Activated CD4-positive, alpha-beta memory T cell treated with anti-CD3 and anti-CD28 coated beads for 36 hours (primary cell): ENCODE measurements around the gene RHEBL1. TPM values are rescaled to one million over a fixed set of nuclear protein-coding genes. Genes with fewer than 3 reads are reported as not detected.
A peak's percentile ranks its signal among the peaks of the same experiment; 100 is the strongest.

Source experiments
- CTCF ChIA-PET: fragments of 350-600 bp; sonication (Branson Sonifier 250); formaldehyde crosslinking; loops from one replicate; lab custom pipeline; 2021; ENCODE audit warnings: antibody characterized with exemption, inconsistent platforms; lab: Charles Lee
- POLR2A ChIA-PET: fragments of 350-600 bp; sonication (Branson Sonifier 250); formaldehyde crosslinking; loops from one replicate; lab custom pipeline; 2021; ENCODE audit warnings: antibody characterized with exemption; lab: Charles Lee
- DNase-seq: peaks from one replicate; pipeline ENCODE4 v3.0.0-alpha.2; 2020
- H3K27ac Mint-ChIP-seq: one replicate; pipeline ENCODE4 v1.8.0; 2021; ENCODE audit warnings: mixed read lengths
- H3K27me3 Mint-ChIP-seq: one replicate; pipeline ENCODE4 v1.8.0; 2021; ENCODE audit warnings: mixed read lengths
- H3K36me3 Mint-ChIP-seq: one replicate; pipeline ENCODE4 v1.8.0; 2021; ENCODE audit warnings: mixed read lengths
- H3K4me1 Mint-ChIP-seq: one replicate; pipeline ENCODE4 v1.8.0; 2021; ENCODE audit warnings: low read depth, mixed read lengths
- H3K4me3 Mint-ChIP-seq: one replicate; pipeline ENCODE4 v1.8.0; 2021; ENCODE audit warnings: mild to moderate bottlenecking, mixed read lengths
- H3K9me3 Mint-ChIP-seq: one replicate; pipeline ENCODE4 v1.8.0; 2021; ENCODE audit warnings: mixed read lengths
- intact Hi-C: fragments of 100-400 bp; cut with micrococcal nuclease; formaldehyde crosslinking; loops from one replicate; pipeline ENCODE4 v1.15.1; 2023
- total RNA-seq, 2 experiments: library from RNA; stranded (reverse); gene quantifications; one replicate each; pipeline ENCODE4 v1.2.3, GENCODE V29; 2021

The RHEBL1 gene
- total RNA-seq, 2 experiments from 2014 or later = 15.6 to 16.1 TPM

GRCh38 chr12:49089821-49090773 is 20.3 kb upstream of the RHEBL1 start:
- H3K4me3 Mint-ChIP-seq = peak overlapping the region; percentile 66
- H3K27me3 Mint-ChIP-seq = peaks cover 57% of the 10 kb centered on the region
- ChIA-PET CTCF (interaction anchor here (0.6 to 11.5 kb wide), 18 partner anchors 11 to 205 kb away, joined by 3 to 256 read pairs (median 12); partner anchors contain the start of genes LMBR1L, PRPH, RHEBL1 and TUBA1B), POLR2A (no interaction called here)
- peak; percentile 51 for DNase-seq
- intact Hi-C loops = loop anchor here (2.0 to 5.0 kb wide), 5 partner anchors 19 to 108 kb away; partner anchors contain the start of gene TUBA1B
- no peaks in the 10 kb centered on the region for H3K9me3 Mint-ChIP-seq
- no peak overlapping the region for H3K27ac Mint-ChIP-seq
- H3K36me3 Mint-ChIP-seq = no peaks in the 10 kb centered on the region
- H3K4me1 Mint-ChIP-seq = peaks cover 55% of the 10 kb centered on the region

DNA sequence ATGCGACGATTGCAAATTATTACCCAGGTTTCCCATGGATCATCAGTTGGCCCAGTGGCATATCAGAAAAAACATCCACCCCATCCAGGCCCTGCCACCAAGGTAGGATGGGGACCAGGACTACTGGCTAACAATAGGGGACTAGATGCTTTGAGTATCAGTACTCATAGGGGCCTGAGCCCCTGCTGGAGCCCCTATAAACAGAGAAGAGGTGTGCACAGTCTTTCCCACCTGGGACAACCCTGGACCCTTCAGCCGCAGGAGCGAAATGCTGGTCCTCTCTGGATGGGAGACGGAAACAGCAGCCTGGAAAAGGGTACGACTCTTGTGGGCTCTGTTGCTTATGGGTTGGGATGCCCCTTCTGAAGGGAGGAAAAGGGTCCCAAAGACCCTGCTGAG is 19.2 kb upstream of the RHEBL1 start:
- no peak for DNase-seq
- POLR2A ChIA-PET = interaction anchor here (0.8 to 2.0 kb wide), 3 partner anchors 19 to 42 kb away, joined by 3 to 11 read pairs (median 8); partner anchors contain the start of genes LMBR1L, RHEBL1 and TUBA1B
- CTCF ChIA-PET = interaction anchor here (0.6 to 6.5 kb wide), 52 partner anchors 10 to 445 kb away, joined by 3 to 184 read pairs (median 5); partner anchors contain the start of genes DNAJC22, LMBR1L, PRPH and RHEBL1
- intact Hi-C loops = loop anchor here (1.0 to 5.0 kb wide), 7 partner anchors 18 to 147 kb away; partner anchors contain the start of genes LMBR1L and TUBA1B
- H3K4me1 Mint-ChIP-seq = peaks cover 49% of the 10 kb centered on the region
- no peaks in the 10 kb centered on the region for H3K9me3 Mint-ChIP-seq
- peaks cover 52% of the 10 kb centered on the region for H3K27me3 Mint-ChIP-seq
- H3K27ac Mint-ChIP-seq = no peak overlapping the region
- no peaks in the 10 kb centered on the region for H3K36me3 Mint-ChIP-seq
- no peak overlapping the region for H3K4me3 Mint-ChIP-seq

- H3K27ac Mint-ChIP-seq = peak overlapping the region; percentile 23
- CTCF ChIA-PET = interaction anchor here (0.6 to 6.5 kb wide), 55 partner anchors 10 to 446 kb away, joined by 3 to 184 read pairs (median 5); partner anchors contain the start of genes DNAJC22, LMBR1L, PRPH and RHEBL1
- DNase-seq = peak; percentile 78
- POLR2A ChIA-PET = interaction anchor here (0.8 to 2.0 kb wide), 4 partner anchors 19 to 131 kb away, joined by 3 to 11 read pairs (median 6); partner anchors contain the start of genes ARF3, LMBR1L, RHEBL1 and TUBA1B
- H3K36me3 Mint-ChIP-seq = no peaks in the 10 kb centered on the region
- intact Hi-C loops = loop anchor here (1.0 to 5.0 kb wide), 7 partner anchors 18 to 148 kb away; partner anchors contain the start of genes LMBR1L and TUBA1B
- peak overlapping the region; percentile 16 for H3K4me3 Mint-ChIP-seq
- no peaks in the 10 kb centered on the region for H3K9me3 Mint-ChIP-seq
- peaks cover 43% of the 10 kb centered on the region for H3K4me1 Mint-ChIP-seq
- H3K27me3 Mint-ChIP-seq = peaks cover 46% of the 10 kb centered on the region
Observed at GRCh38 chr12:49088150-49088931, 18.6 kb upstream of the RHEBL1 start.

DNA sequence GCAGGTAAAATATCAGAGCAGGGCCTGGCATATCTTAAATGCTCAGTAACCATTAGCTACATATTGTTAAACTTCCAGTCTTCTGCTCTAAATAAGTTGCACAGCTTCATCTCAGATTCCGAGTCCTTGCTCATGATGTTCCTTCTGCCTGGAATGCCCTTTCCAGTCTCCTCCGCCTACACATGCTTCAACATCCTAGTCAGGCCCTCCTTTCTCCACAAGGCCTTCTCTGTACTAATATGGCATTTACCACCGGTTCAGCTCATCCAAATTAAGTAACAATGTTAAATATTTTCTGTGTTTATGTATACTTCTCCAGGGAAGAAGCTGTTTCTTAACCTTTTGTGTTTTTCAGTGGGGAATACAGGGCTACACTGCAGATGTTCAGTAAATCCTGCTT is 16.3 kb upstream of the RHEBL1 start:
- H3K4me3 Mint-ChIP-seq = no peak overlapping the region
- H3K36me3 Mint-ChIP-seq = no peaks in the 10 kb centered on the region
- no peak overlapping the region for H3K27ac Mint-ChIP-seq
- intact Hi-C loops = loop anchor here (5.0 kb wide), 1 partner anchor 36 kb away; no protein-coding TSS in a partner anchor
- POLR2A ChIA-PET = no interaction called here
- H3K27me3 Mint-ChIP-seq = peaks cover 26% of the 10 kb centered on the region
- H3K9me3 Mint-ChIP-seq = no peaks in the 10 kb centered on the region
- no peak for DNase-seq
- CTCF ChIA-PET = interaction anchor here (1.0 to 6.5 kb wide), 7 partner anchors 9 to 107 kb away, joined by 3 to 184 read pairs (median 6); partner anchors contain the start of genes DHH and RHEBL1
- H3K4me1 Mint-ChIP-seq = peaks cover 29% of the 10 kb centered on the region

DNA sequence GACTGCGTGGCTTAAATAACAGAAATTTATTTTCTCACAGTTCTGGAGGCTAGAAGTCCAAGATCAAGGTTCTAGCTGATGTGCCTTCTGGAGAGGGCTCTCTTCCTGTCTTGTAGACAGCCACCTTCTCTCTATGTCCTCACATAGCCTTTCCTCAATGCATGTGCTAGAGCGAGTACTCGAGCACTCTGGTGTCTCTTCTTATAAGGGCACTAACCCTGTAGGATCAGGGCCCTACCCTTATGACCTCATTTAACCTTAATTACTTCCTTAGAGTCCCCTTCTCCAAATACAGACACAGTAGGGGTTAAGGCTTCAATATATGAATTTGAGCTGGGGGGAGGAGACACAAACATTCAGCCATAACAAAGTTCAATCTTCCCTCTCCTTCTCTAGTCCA is 14.7 kb upstream of the RHEBL1 start:
- no peaks in the 10 kb centered on the region for H3K9me3 Mint-ChIP-seq
- H3K4me1 Mint-ChIP-seq = peaks cover 16% of the 10 kb centered on the region
- no peak for DNase-seq
- H3K27ac Mint-ChIP-seq = no peak overlapping the region
- H3K27me3 Mint-ChIP-seq = peaks cover 13% of the 10 kb centered on the region
- H3K4me3 Mint-ChIP-seq = no peak overlapping the region
- CTCF ChIA-PET = interaction anchor here (0.9 to 6.5 kb wide), 6 partner anchors 10 to 88 kb away, joined by 3 to 184 read pairs (median 5); partner anchors contain the start of genes DHH and RHEBL1
- POLR2A ChIA-PET = interaction anchor here (1.5 kb wide), 1 partner anchor 15 kb away, joined by 4 read pairs; the partner anchor contains the start of gene RHEBL1
- intact Hi-C loops = no loop called here
- no peaks in the 10 kb centered on the region for H3K36me3 Mint-ChIP-seq

DNA sequence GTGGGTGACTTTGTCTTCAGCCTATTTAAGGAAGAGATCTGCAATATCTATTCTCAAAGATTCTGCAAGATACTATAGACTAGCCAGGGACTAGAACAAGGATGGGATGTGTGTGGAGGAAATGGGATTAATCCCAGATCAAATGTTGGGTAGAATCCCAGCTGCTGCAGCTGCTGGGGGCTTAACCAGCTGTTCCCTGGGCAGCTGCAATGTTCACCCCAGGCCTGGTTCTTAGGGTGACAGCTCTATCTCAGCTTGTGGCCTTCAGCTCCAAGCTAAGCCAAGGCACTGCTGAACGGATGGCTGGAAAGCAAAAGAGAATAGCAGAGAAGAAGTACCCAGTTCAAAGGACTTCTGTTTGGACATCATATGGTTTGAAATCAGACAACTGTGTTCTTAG is 10.0 kb upstream of the RHEBL1 start:
- Mint-ChIP-seq H3K4me3 (no peak overlapping the region), H3K4me1 (no peaks in the 10 kb centered on the region), H3K27me3 (no peaks in the 10 kb centered on the region), H3K27ac (no peak overlapping the region), H3K36me3 (no peaks in the 10 kb centered on the region), H3K9me3 (no peaks in the 10 kb centered on the region)
- no peak for DNase-seq
- ChIA-PET CTCF (interaction anchor here (1.2 to 2.9 kb wide), 5 partner anchors 8 to 19 kb away, joined by 3 to 31 read pairs (median 6); partner anchors contain the start of gene RHEBL1), POLR2A (no interaction called here)
- intact Hi-C loops = no loop called here

- ChIA-PET CTCF (interaction anchor here (0.8 to 9.1 kb wide), 5 partner anchors 9 to 114 kb away, joined by 3 to 256 read pairs (median 3); partner anchors contain the start of genes ARF3 and DHH), POLR2A (interaction anchor here (1.3 to 1.9 kb wide), 3 partner anchors 56 to 146 kb away, joined by 3 to 30 read pairs (median 3); partner anchors contain the start of genes FKBP11 and TUBA1B)
- DNase-seq = no peak
- Mint-ChIP-seq H3K36me3 (peaks cover 9% of the 10 kb centered on the region), H3K4me1 (peaks cover 12% of the 10 kb centered on the region), H3K27ac (no peak overlapping the region), H3K9me3 (no peaks in the 10 kb centered on the region), H3K4me3 (no peak overlapping the region), H3K27me3 (no peaks in the 10 kb centered on the region)
- intact Hi-C loops = loop anchor here (1.0 to 2.0 kb wide), 5 partner anchors 11 to 59 kb away; partner anchors contain the start of genes KMT2D, LMBR1L and PRKAG1
Observed at GRCh38 chr12:49070971-49071370, 1.2 kb upstream of the RHEBL1 start.

DNA sequence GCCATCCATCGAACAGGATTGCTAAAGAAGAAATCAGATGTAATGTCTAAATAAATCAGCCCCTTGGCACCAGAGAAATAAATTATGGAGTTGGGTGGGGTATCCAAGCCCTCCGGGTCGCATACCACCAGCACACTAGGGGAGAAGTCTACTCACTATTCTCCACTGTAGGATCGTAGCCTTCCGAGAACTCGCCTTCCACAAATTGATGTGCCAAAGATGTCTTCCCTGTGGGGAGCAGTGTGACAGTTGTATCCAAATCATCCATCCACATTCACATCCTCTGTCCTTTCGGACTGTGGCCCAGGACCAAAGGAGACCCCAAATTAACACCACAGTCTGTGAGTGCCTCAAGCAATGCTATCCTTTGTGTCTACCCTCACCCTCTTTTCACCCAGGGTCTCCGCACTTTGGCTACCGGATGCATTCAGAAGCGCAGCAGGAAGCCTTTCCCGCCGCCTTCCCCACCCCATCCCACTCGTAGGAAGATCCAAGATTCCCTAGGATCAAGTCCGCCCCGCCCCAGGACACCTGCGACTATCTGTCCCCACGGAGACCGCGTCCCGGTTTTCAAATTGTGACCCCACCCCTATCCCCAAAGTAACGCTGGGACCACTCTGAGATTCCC is 786 bp downstream of the RHEBL1 start:
- ChIA-PET CTCF (interaction anchor here (0.8 to 9.1 kb wide), 10 partner anchors 10 to 179 kb away, joined by 3 to 256 read pairs (median 11); partner anchors contain the start of genes DHH, KMT2D and TUBA1B), POLR2A (interaction anchor here (0.5 to 2.0 kb wide), 10 partner anchors 9 to 196 kb away, joined by 3 to 30 read pairs (median 4); partner anchors contain the start of genes LMBR1L, TUBA1A and TUBA1B)
- Mint-ChIP-seq H3K36me3 (peaks cover 12% of the 10 kb centered on the region), H3K4me1 (peaks cover 13% of the 10 kb centered on the region), H3K27ac (peak overlapping the region; percentile 90), H3K27me3 (no peaks in the 10 kb centered on the region), H3K9me3 (no peaks in the 10 kb centered on the region), H3K4me3 (peak overlapping the region; percentile 98)
- DNase-seq = no peak
- intact Hi-C loops = no loop called here

- ChIA-PET CTCF (interaction anchor here (0.7 to 9.1 kb wide), 7 partner anchors 21 to 247 kb away, joined by 3 to 256 read pairs (median 5); partner anchors contain the start of gene DHH), POLR2A (no interaction called here)
- Mint-ChIP-seq H3K9me3 (no peaks in the 10 kb centered on the region), H3K27me3 (no peaks in the 10 kb centered on the region), H3K36me3 (peaks cover 15% of the 10 kb centered on the region), H3K27ac (no peak overlapping the region), H3K4me3 (no peak overlapping the region), H3K4me1 (peaks cover 23% of the 10 kb centered on the region)
- intact Hi-C loops = no loop called here
- DNase-seq = no peak
Observed at GRCh38 chr12:49066120-49066519, 3.7 kb downstream of the RHEBL1 start.

DNA sequence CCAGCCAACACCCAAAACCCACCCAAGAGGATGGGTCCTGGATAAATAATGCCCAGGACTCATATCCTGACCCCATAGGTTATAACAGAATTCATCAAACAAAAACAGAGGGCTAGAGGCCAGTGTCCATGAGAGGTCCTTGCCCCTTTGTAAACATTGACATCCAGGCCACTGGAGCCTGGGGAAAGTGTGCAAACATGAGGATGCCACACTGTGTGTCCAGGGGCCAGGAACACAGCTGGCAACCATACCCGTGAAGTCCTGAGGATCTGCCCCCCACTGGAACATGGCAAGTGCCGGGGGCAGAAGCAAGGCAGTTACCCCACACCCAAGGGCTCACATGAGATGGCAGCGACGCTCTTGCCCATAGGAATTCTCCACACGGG is 5.0 kb downstream of the RHEBL1 start:
- H3K27me3 Mint-ChIP-seq = no peaks in the 10 kb centered on the region
- POLR2A ChIA-PET = interaction anchor here (0.6 to 1.7 kb wide), 5 partner anchors 28 to 66 kb away, joined by 3 to 7 read pairs (median 3); no protein-coding TSS in a partner anchor

More for the DNA sequence above, 5.0 kb downstream of the RHEBL1 start:
- no peak for DNase-seq
- H3K4me1 Mint-ChIP-seq = peaks cover 20% of the 10 kb centered on the region
- no peak overlapping the region for H3K27ac Mint-ChIP-seq
- H3K4me3 Mint-ChIP-seq = no peak overlapping the region
- H3K36me3 Mint-ChIP-seq = peaks cover 16% of the 10 kb centered on the region
- no peaks in the 10 kb centered on the region for H3K9me3 Mint-ChIP-seq
- CTCF ChIA-PET = interaction anchor here (0.6 to 9.1 kb wide), 30 partner anchors 8 to 471 kb away, joined by 3 to 256 read pairs (median 6); partner anchors contain the start of genes DDX23, DHH, LMBR1L and TUBA1B
- intact Hi-C loops = loop anchor here (1.0 kb wide), 2 partner anchors 24 to 28 kb away; no protein-coding TSS in a partner anchor
